Activated T-helper 1 cell treated with anti-CD3 and anti-CD28 coated beads, Interleukin-2, amount 50 U/mL, for 16 hours (primary cell): ENCODE data around the gene SEPTIN7.
"Not testable (repeated sequence)": the region's sequence is repeated elsewhere in the genome, so short reads cannot be mapped to it uniquely, and the experiment has no call there.

Source experiments
- DNase-seq, 2 donors: peaks; one replicate each; pipeline ENCODE4 v3.0.0-alpha.2; 2020; ENCODE audit warnings: low read depth in 1 of 2, low spot score in 1 of 2

The SEPTIN7 gene

GRCh38 chr7:35800718-35801391, at the start of gene SEPTIN7:
SEPTIN7 (plus strand) TSS chr7:35801057; CDS start chr7:35801210, 153 bp downstream.
- DNase-seq: peak; percentile 97 to 98

- no peak for DNase-seq
Observed at GRCh38 chr7:35752742-35753141, 48.1 kb upstream of the SEPTIN7 start.

GRCh38 chr7:35753761-35754603, 46.9 kb upstream of the SEPTIN7 start:
- DNase-seq: no peak

GRCh38 chr7:35754741-35755140, 46.1 kb upstream of the SEPTIN7 start:
- DNase-seq: no peak

- no peak for DNase-seq
Observed at GRCh38 chr7:35755711-35756110, 45.1 kb upstream of the SEPTIN7 start.

- not testable (repeated sequence) for DNase-seq
Observed at GRCh38 chr7:35756453-35756852, 44.4 kb upstream of the SEPTIN7 start.

GRCh38 chr7:35757574-35757973, 43.3 kb upstream of the SEPTIN7 start:
- no peak for DNase-seq

GRCh38 chr7:35758421-35758820, 42.4 kb upstream of the SEPTIN7 start:
- DNase-seq: no peak

GRCh38 chr7:35760143-35760745, 40.6 kb upstream of the SEPTIN7 start:
- DNase-seq: no peak

GRCh38 chr7:35761871-35762677, 38.8 kb upstream of the SEPTIN7 start:
- no peak for DNase-seq

GRCh38 chr7:35762781-35763180, 38.1 kb upstream of the SEPTIN7 start:
- DNase-seq: no peak

- DNase-seq: no peak
Observed at GRCh38 chr7:35768346-35768745, 32.5 kb upstream of the SEPTIN7 start.

- DNase-seq: no peak
Observed at GRCh38 chr7:35771776-35772175, 29.1 kb upstream of the SEPTIN7 start.

- DNase-seq: no peak
Observed at GRCh38 chr7:35773994-35774393, 26.9 kb upstream of the SEPTIN7 start.

- no peak for DNase-seq
Observed at GRCh38 chr7:35776686-35777085, 24.2 kb upstream of the SEPTIN7 start.

- DNase-seq: no peak
Observed at GRCh38 chr7:35777121-35777520, 23.7 kb upstream of the SEPTIN7 start.

GRCh38 chr7:35780070-35780469, 20.8 kb upstream of the SEPTIN7 start:
- no peak for DNase-seq

- DNase-seq: no peak
Observed at GRCh38 chr7:35781200-35781701, 19.6 kb upstream of the SEPTIN7 start.

- no peak for DNase-seq
Observed at GRCh38 chr7:35781767-35782515, 18.9 kb upstream of the SEPTIN7 start.

GRCh38 chr7:35784332-35784731, 16.5 kb upstream of the SEPTIN7 start:
- DNase-seq: no peak
